CD4-positive, alpha-beta T cell (primary cell): ENCODE measurements around the gene SLC20A1. TPM values are rescaled to one million over a fixed set of nuclear protein-coding genes. Genes with fewer than 3 reads are reported as not detected.
A peak's percentile ranks its signal among the peaks of the same experiment; 100 is the strongest.
"Not testable (repeated sequence)": the region's sequence is repeated elsewhere in the genome, so short reads cannot be mapped to it uniquely, and the experiment has no call there.

Experiments used
- ATAC-seq: fragments of 200-7000 bp; cut with Tn5 transposase; one replicate; pipeline ENCODE4 v1.10.0; 2022; ENCODE audit warnings: mild to moderate bottlenecking; ENCODE audit not compliant: poor library complexity
- CTCF ChIA-PET: fragments of 350-600 bp; sonication (Branson Sonifier 250); formaldehyde crosslinking; loops from one replicate; lab custom pipeline; 2021; ENCODE audit warnings: antibody characterized with exemption, inconsistent platforms; lab: Charles Lee
- POLR2A ChIA-PET: fragments of 350-600 bp; sonication (Branson Sonifier 250); formaldehyde crosslinking; loops from one replicate; lab custom pipeline; 2021; ENCODE audit warnings: antibody characterized with exemption, inconsistent platforms; lab: Charles Lee
- DNase-seq, 14 experiments: peaks; one replicate each; pipeline ENCODE4 v3.0.0-alpha.2; 2013 to 2020; ENCODE audit warnings: mixed read lengths in 2 of 14
- H3K27ac ChIP-seq, 2 donors: one replicate each; pipeline versions ENCODE4 v1.5.1 to v1.7.0; 2013; ENCODE audit warnings: low read length in 2 of 2, low read depth in 1 of 2, mild to moderate bottlenecking in 1 of 2
- H3K27me3 ChIP-seq, 2 experiments: 1 replicate in 1 of 2; 2 replicates in 1 of 2; pipeline versions ENCODE4 v1.6.1 to v1.7.0; 2013; ENCODE audit warnings: low read length in 2 of 2, control low read depth in 1 of 2, mild to moderate bottlenecking in 1 of 2, moderate library complexity in 1 of 2; ENCODE audit not compliant: insufficient read depth in 2 of 2, control insufficient read depth in 1 of 2
- H3K36me3 ChIP-seq: one replicate; pipeline ENCODE4 v1.6.1; 2013; ENCODE audit warnings: low read length, control low read depth; ENCODE audit not compliant: insufficient read depth
- H3K4me1 ChIP-seq: one replicate; pipeline ENCODE4 v1.6.1; 2013; ENCODE audit warnings: low read length, control low read depth; ENCODE audit not compliant: insufficient read depth
- H3K4me3 ChIP-seq: one replicate; pipeline ENCODE4 v1.5.1; 2013; ENCODE audit warnings: mild to moderate bottlenecking, low read length, moderate library complexity
- H3K9me3 ChIP-seq, 2 experiments: 1 replicate in 1 of 2; 2 replicates in 1 of 2; pipeline versions ENCODE4 v1.6.1 to v1.7.0; 2013; ENCODE audit warnings: low read length in 2 of 2, mild to moderate bottlenecking in 2 of 2, control low read depth in 1 of 2, moderate library complexity in 1 of 2; ENCODE audit not compliant: control insufficient read depth in 1 of 2, insufficient read depth in 1 of 2
- H3K27ac Mint-ChIP-seq: one replicate; pipeline ENCODE4 v1.8.0; 2020; ENCODE audit warnings: mixed read lengths
- H3K27me3 Mint-ChIP-seq: one replicate; pipeline ENCODE4 v1.8.0; 2021; ENCODE audit warnings: mixed read lengths
- H3K36me3 Mint-ChIP-seq: one replicate; pipeline ENCODE4 v1.8.0; 2021; ENCODE audit warnings: low read depth, mixed read lengths
- H3K4me1 Mint-ChIP-seq: one replicate; pipeline ENCODE4 v1.8.0; 2021; ENCODE audit warnings: low read depth, mixed read lengths
- H3K4me3 Mint-ChIP-seq: one replicate; pipeline ENCODE4 v1.8.0; 2020; ENCODE audit warnings: mild to moderate bottlenecking, mixed read lengths
- H3K9me3 Mint-ChIP-seq: one replicate; pipeline ENCODE4 v1.8.0; 2020; ENCODE audit warnings: mixed read lengths
- intact Hi-C, 2 experiments: fragments of 100-400 bp; cut with DNase I in 1 of 2; cut with micrococcal nuclease in 1 of 2; formaldehyde crosslinking; loops; one replicate each; pipeline versions ENCODE4 v1.15.1 to v1.9.0; 2023 to 2025; cut with DNase I, micrococcal nuclease
- total RNA-seq, 174 experiments: library from RNA in 2 of 174; stranded (reverse) in 2 of 174; gene quantifications; one replicate each; pipeline ENCODE4 v1.2.3 and lab custom pipeline; 2021 to 2026
- TF ChIP-seq, protein P1 (sequence below): fragments of 200-600 bp; IDR thresholded peaks from one replicate; pipeline ENCODE4 v1.8.0; 2022; ENCODE audit warnings: antibody characterized with exemption, mild to moderate bottlenecking

Gene SLC20A1
- total RNA-seq, 2 experiments from 2014 or later, result 130 to 139 TPM

DNA sequence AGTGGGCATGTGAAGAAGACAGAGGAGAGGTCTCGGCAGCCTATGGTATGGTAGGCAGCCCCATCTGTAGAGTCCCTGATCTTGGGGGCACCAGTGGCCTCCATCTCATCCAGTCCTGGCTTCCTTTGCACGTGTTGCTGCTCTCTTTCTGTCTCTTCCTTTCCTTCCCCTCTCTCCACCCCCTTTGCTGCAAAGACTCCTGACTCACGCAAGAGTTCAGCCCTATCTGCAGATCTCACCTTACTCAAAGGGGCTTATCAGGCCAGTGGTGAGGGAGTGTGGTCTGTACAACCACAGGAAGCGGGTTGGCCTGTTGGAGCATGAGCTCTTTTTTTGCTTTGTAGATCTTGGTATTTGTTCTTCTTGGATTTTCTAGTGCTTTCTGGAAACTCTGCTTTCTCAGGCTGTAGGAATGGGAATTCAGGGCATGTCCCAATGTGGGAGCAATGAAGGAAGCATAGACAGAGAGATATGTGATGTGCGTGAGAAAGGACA is 60.5 kb downstream of the SLC20A1 start:
- Histone ChIP-seq H3K9me3 (no peaks in the 10 kb centered on the region), H3K36me3 (no peaks in the 10 kb centered on the region), H3K27ac (no peak overlapping the region), H3K4me3 (no peak overlapping the region), H3K4me1 (peaks cover 27% of the 10 kb centered on the region), H3K27me3 (no peaks in the 10 kb centered on the region)
- CTCF ChIA-PET, result interaction anchor here (1.5 to 1.6 kb wide), 2 partner anchors 21 to 80 kb away, joined by 3 to 4 read pairs; no protein-coding TSS in a partner anchor
- Mint-ChIP-seq H3K27me3 (peaks cover 15% of the 10 kb centered on the region), H3K36me3 (no peaks in the 10 kb centered on the region), H3K4me1 (peaks cover 13% of the 10 kb centered on the region), H3K4me3 (no peak overlapping the region), H3K27ac (no peak overlapping the region), H3K9me3 (no peaks in the 10 kb centered on the region)
- POLR2A ChIA-PET, result interaction anchor here (1.0 to 1.7 kb wide), 2 partner anchors 14 to 79 kb away, joined by 3 to 4 read pairs; no protein-coding TSS in a partner anchor
- peak; percentile 79 for ATAC-seq
- TF ChIP-seq, protein P1, sequence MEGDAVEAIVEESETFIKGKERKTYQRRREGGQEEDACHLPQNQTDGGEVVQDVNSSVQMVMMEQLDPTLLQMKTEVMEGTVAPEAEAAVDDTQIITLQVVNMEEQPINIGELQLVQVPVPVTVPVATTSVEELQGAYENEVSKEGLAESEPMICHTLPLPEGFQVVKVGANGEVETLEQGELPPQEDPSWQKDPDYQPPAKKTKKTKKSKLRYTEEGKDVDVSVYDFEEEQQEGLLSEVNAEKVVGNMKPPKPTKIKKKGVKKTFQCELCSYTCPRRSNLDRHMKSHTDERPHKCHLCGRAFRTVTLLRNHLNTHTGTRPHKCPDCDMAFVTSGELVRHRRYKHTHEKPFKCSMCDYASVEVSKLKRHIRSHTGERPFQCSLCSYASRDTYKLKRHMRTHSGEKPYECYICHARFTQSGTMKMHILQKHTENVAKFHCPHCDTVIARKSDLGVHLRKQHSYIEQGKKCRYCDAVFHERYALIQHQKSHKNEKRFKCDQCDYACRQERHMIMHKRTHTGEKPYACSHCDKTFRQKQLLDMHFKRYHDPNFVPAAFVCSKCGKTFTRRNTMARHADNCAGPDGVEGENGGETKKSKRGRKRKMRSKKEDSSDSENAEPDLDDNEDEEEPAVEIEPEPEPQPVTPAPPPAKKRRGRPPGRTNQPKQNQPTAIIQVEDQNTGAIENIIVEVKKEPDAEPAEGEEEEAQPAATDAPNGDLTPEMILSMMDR, result no peak
- DNase-seq, result peak in 7 of 14 experiments; percentile 13 to 67 (median 45)
- intact Hi-C loops, result no loop called here

DNA sequence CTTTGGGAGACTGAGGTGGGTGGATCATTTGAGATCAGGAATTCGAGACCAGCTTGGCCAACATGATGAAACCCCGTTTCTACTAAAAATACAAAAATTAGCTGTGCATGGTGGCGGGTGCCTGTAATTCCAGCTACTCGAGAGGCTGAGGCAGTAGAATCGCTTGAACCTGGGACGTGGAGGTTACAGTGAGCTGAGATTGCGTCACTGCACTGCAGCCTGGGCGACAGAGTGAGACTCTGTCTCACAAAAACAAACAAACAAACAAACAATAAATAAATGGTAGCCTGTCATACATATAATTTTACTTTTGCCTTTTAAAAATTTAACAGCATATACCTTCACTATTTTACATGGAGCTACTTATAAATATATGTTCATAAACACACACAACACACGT is 61.2 kb downstream of the SLC20A1 start:
- H3K27ac Mint-ChIP-seq, H3K9me3 ChIP-seq, H3K27me3 ChIP-seq, H3K36me3 Mint-ChIP-seq, intact Hi-C loops, H3K36me3 ChIP-seq, DNase-seq, H3K4me3 ChIP-seq, H3K27ac ChIP-seq, ATAC-seq, H3K4me3 Mint-ChIP-seq, H3K9me3 Mint-ChIP-seq: not testable (repeated sequence)
- peaks cover 27% of the 10 kb centered on the region for H3K4me1 ChIP-seq
- H3K27me3 Mint-ChIP-seq, result peaks cover 15% of the 10 kb centered on the region
- ChIA-PET CTCF (interaction anchor here (1.5 to 1.6 kb wide), 2 partner anchors 20 to 81 kb away, joined by 3 to 4 read pairs; no protein-coding TSS in a partner anchor), POLR2A (interaction anchor here (0.8 to 1.7 kb wide), 3 partner anchors 14 to 80 kb away, joined by 3 to 4 read pairs (median 3); partner anchors contain the start of gene SLC20A1)
- H3K4me1 Mint-ChIP-seq, result peaks cover 13% of the 10 kb centered on the region

DNA sequence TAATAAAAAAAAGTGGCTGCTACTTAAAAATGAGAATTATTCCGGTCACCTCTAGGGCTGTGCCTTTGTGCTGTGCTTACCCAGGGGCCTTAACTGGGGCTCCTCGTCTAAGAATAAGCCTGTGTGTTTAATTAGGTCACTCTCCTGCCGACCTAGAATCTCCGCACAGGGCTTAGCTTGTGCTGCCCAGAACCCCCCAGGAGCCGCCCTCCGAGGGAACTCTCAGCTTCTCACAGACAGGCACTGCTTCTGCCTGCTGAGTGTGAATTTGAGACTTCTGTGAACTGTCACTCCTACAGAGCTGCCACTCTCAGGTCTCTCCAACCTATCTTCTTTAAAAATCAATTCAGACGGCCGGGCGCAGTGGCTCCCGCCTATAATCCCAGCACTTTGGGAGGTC is 63.2 kb downstream of the SLC20A1 start:
- ChIA-PET CTCF (no interaction called here), POLR2A (no interaction called here)
- H3K4me3 Mint-ChIP-seq, result no peak overlapping the region
- Histone ChIP-seq H3K4me1 (peaks cover 29% of the 10 kb centered on the region), H3K27me3 (no peaks in the 10 kb centered on the region), H3K4me3 (no peak overlapping the region), H3K27ac (peak overlapping the region in 1 of 2 donors; percentile 12), H3K9me3 (no peaks in the 10 kb centered on the region), H3K36me3 (no peaks in the 10 kb centered on the region)
- H3K27ac Mint-ChIP-seq, result no peak overlapping the region
- H3K9me3 Mint-ChIP-seq, result no peaks in the 10 kb centered on the region
- ATAC-seq (no peak), DNase-seq (no peak)
- H3K36me3 Mint-ChIP-seq, result no peaks in the 10 kb centered on the region
- TF ChIP-seq, protein P1, result no peak
- peaks cover 22% of the 10 kb centered on the region for H3K27me3 Mint-ChIP-seq
- H3K4me1 Mint-ChIP-seq, result peaks cover 13% of the 10 kb centered on the region
- intact Hi-C loops, result no loop called here

DNA sequence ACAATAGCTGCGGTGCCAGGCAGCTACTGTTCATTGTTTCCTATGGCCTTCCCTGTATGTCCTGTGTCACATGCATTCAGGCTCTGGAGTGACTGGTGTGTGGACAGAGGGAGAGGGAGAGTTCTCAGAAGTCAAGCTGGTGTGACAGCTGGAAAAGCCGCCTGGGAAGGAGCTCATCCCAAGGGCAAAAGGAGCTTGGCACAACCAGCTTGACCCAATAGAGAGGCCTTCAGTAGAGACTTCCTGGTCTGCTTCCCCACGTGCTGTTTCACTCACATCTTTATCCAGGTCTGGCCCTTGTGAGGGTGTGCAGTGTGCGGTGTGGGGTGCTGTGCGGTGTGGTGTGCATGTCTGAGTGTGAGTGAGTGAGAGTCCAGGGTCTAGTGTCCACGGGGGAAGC is 64.0 kb downstream of the SLC20A1 start:
- H3K27ac Mint-ChIP-seq, result no peak overlapping the region

More for the DNA sequence above, 64.0 kb downstream of the SLC20A1 start:
- no peaks in the 10 kb centered on the region for H3K9me3 ChIP-seq
- no peaks in the 10 kb centered on the region for H3K9me3 Mint-ChIP-seq
- H3K4me1 ChIP-seq, result peaks cover 29% of the 10 kb centered on the region
- H3K27ac ChIP-seq, result no peak overlapping the region
- TF ChIP-seq, protein P1, result no peak
- ChIA-PET CTCF (no interaction called here), POLR2A (no interaction called here)
- DNase-seq (no peak), ATAC-seq (no peak)
- no peak overlapping the region for H3K4me3 Mint-ChIP-seq
- H3K4me3 ChIP-seq, result no peak overlapping the region
- intact Hi-C loops, result no loop called here
- no peaks in the 10 kb centered on the region for H3K27me3 ChIP-seq
- H3K27me3 Mint-ChIP-seq, result peaks cover 22% of the 10 kb centered on the region
- no peaks in the 10 kb centered on the region for H3K36me3 ChIP-seq
- H3K36me3 Mint-ChIP-seq, result no peaks in the 10 kb centered on the region
- H3K4me1 Mint-ChIP-seq, result peaks cover 13% of the 10 kb centered on the region
